Measurements from ENCODE around the gene ZNF512. TPM values are rescaled to one million over a fixed set of nuclear protein-coding genes. Genes with fewer than 3 reads are reported as not detected.

ZNF512 gene
- total RNA-seq, 2 donors from 2014 or later = 31.4 to 55.6 TPM

- intact Hi-C loops (cut with DNase I) = no loop called here
- Histone ChIP-seq H3K27me3 (replicated peaks; ENCODE audit: insufficient read depth) (no peaks in the 10 kb centered on the region), H3K4me1 (replicated peaks) (no peaks in the 10 kb centered on the region), H3K4me3 (no peak overlapping the region), H3K36me3 (no peaks in the 10 kb centered on the region), H3K9me3 (no peaks in the 10 kb centered on the region), H3K27ac (no peak overlapping the region)
- peak; percentile 50 for TF ChIP-seq POLR2AphosphoS5 (IDR thresholded peaks at IDR 0.05)
- TF ChIP-seq POLR2A (IDR thresholded peaks at IDR 0.05) = no peak
- no peak for TF ChIP-seq CTCF (IDR thresholded peaks at IDR 0.05)
- no peak for DNase-seq (ENCODE audit: low spot score)
- 56% methylated on average over 1 of the region's 1 CpG for WGBS
These were observed 13.8 kb downstream of the ZNF512 start for GRCh38 chr2:27596627-27597026.

GRCh38 chr2:27606611-27607010 lies 23.8 kb downstream of the ZNF512 start:
- H3K9me3 ChIP-seq = no peaks in the 10 kb centered on the region
- TF ChIP-seq POLR2AphosphoS5 (IDR thresholded peaks at IDR 0.05) (no peak), CTCF (IDR thresholded peaks at IDR 0.05) (no peak), POLR2A (IDR thresholded peaks at IDR 0.05) (no peak)

GRCh38 chr2:27613985-27614384 lies 31.1 kb downstream of the ZNF512 start:
- peak; percentile 11 for DNase-seq (ENCODE audit: low spot score)
- no peaks in the 10 kb centered on the region for H3K9me3 ChIP-seq
- H3K36me3 ChIP-seq = no peaks in the 10 kb centered on the region
- WGBS = 39% methylated on average over 2 of the region's 2 CpGs
- no peaks in the 10 kb centered on the region for H3K4me1 ChIP-seq (replicated peaks)
- no peaks in the 10 kb centered on the region for H3K27me3 ChIP-seq (replicated peaks; ENCODE audit: insufficient read depth)
- TF ChIP-seq CTCF (IDR thresholded peaks at IDR 0.05) (no peak), POLR2AphosphoS5 (IDR thresholded peaks at IDR 0.05) (peak; percentile 83)
- H3K27ac ChIP-seq = no peak overlapping the region
- no peak overlapping the region for H3K4me3 ChIP-seq
- intact Hi-C loops (cut with DNase I) = no loop called here

More at GRCh38 chr2:27606611-27607010, 23.8 kb downstream of the ZNF512 start:
- no peak overlapping the region for H3K4me3 ChIP-seq
- intact Hi-C loops (cut with DNase I) = no loop called here
- WGBS = 98% methylated on average over 2 of the region's 2 CpGs
- H3K27ac ChIP-seq = no peak overlapping the region
- no peak for DNase-seq (ENCODE audit: low spot score)
- no peaks in the 10 kb centered on the region for H3K27me3 ChIP-seq (replicated peaks; ENCODE audit: insufficient read depth)
- no peaks in the 10 kb centered on the region for H3K4me1 ChIP-seq (replicated peaks)
- no peaks in the 10 kb centered on the region for H3K36me3 ChIP-seq

GRCh38 chr2:27615316-27615715 lies 32.5 kb downstream of the ZNF512 start:
- WGBS = 96% methylated on average over 3 of the region's 3 CpGs

More at GRCh38 chr2:27615316-27615715, 32.5 kb downstream of the ZNF512 start:
- no peak for DNase-seq (ENCODE audit: low spot score)
- Histone ChIP-seq H3K27ac (no peak overlapping the region), H3K36me3 (no peaks in the 10 kb centered on the region), H3K4me1 (replicated peaks) (no peaks in the 10 kb centered on the region), H3K27me3 (replicated peaks; ENCODE audit: insufficient read depth) (no peaks in the 10 kb centered on the region), H3K4me3 (no peak overlapping the region), H3K9me3 (no peaks in the 10 kb centered on the region)
- TF ChIP-seq CTCF (IDR thresholded peaks at IDR 0.05) = no peak
- TF ChIP-seq POLR2A (IDR thresholded peaks at IDR 0.05) = no peak
- no peak for TF ChIP-seq POLR2AphosphoS5 (IDR thresholded peaks at IDR 0.05)
- intact Hi-C loops (cut with DNase I) = no loop called here
